ENCODE results near the gene CTNNA2. TPM values are rescaled to one million over a fixed set of nuclear protein-coding genes. Genes with fewer than 3 reads are reported as not detected.
A peak's percentile ranks its signal among the peaks of the same experiment; 100 is the strongest.
"Not testable (repeated sequence)": the region's sequence is repeated elsewhere in the genome, so short reads cannot be mapped to it uniquely, and the experiment has no call there.

Gene CTNNA2
- total RNA-seq, 1 donor from 2014 or later: 0.37 TPM

DNA sequence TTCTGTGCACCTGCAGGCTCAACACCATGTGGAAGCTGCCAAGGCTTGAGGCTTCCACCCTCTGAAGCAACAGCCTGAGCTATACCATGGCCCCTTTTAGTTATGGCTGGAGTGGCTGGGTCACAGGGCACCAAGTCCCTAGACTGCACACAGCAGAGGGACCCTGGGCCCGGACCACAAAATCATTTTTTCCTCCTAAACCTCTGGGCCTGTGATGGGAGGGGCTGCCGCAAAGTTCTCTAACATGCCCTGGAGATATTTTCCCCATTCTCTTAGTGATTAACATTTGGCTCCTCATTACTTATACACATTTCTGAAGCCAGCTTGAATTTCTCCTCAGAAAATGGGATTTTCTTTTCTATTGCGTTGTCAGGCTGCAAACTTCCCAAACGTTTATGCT, 691.1 kb downstream of the CTNNA2 start:
- DNase-seq (ENCODE audit: low spot score): not testable (repeated sequence)

DNA sequence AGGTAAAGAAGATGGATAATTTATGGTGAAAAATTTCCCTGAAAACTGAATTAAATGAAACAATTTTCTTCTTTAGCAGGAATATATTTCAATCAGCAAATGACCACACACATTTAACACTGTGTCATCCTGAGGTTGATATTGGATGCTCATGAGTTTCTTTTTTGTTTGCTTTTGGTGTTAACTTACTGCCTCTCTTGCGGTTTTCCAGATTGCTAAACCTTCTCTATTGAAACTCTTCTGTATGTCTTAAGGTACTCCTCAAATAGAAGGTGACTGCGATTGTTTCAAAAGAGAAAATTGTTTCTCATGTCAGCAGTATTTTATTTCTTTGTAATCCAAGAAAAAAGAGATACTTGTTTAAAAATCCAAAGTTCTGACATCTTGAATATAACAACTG, 692.6 kb downstream of the CTNNA2 start:
- no peak for DNase-seq (ENCODE audit: low spot score)

DNA sequence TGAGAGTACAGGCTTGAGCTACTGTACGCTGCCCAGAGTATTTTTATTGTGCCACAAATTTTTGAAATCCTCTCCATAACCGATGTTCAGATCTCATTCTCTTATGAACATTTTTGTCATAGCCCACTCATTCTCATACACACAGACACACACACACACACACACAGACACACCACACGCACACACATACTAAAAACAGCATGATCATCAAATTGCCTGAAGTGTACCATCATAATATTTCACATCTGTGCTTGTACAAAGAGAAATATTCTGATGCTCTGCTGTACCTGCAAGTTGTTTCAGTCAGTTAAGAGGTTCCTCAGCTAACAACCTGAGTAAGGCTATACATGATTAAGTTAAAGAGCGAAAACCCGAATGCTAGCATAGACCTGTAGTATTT, 696.6 kb downstream of the CTNNA2 start:
- no peak for DNase-seq (ENCODE audit: low spot score)

DNA sequence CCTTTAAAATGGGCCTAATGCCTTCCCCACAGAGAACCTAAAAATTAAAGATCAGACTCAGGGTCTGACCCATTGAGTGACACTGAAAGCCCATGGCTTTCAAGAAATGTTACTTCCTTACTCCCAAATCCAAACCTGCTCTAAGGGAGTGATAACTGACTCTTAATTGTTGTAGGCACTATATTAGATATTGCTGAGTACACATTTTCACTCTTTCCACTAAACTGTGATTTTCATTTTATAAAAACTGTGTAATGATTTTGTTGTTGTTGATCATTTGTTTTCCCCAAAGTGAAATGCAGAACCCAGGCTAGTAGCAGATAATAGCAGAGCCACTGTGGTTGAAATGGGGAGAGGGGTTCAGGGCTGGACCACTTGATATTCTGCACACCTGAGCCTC, 704.6 kb downstream of the CTNNA2 start:
- no peak for DNase-seq (ENCODE audit: low spot score)

DNA sequence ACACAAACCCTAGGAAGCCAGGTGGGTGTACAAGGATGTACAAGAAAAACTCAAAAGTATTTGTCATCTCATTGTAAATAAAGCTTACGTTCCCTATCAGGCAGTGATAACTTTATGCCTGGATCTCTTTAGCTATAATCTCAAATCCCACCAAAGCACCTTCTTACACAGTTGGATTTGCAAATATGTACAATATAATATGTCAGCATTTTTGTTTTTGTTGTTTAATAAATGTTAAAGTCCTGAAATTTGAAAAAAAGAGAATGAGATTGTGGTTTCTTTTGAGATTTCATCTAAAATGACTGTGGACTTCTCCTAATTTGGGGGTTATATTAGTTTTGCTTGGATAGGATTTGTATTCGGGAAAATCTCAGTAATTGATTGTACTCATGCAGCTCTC, 709.8 kb downstream of the CTNNA2 start:
- no peak for DNase-seq (ENCODE audit: low spot score)

DNA sequence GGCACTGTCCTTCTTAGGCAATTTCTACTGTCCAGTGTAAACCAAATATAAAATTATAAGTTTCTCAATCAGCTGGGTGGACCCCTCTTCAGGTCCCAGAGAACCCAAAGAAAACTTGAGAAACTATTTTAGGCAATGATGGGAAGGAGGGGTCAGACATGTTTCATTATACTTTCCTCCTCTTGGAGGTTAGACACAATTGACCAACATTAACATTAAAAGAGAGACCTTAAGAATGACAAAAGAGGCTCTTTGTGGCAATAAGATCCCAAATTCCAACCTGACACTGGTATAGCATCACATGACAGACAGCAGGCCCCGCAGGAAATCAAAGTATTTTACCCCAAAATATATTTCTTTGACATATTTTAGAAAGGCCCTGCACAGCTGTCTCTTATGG, 718.6 kb downstream of the CTNNA2 start:
- DNase-seq (ENCODE audit: low spot score): no peak

DNA sequence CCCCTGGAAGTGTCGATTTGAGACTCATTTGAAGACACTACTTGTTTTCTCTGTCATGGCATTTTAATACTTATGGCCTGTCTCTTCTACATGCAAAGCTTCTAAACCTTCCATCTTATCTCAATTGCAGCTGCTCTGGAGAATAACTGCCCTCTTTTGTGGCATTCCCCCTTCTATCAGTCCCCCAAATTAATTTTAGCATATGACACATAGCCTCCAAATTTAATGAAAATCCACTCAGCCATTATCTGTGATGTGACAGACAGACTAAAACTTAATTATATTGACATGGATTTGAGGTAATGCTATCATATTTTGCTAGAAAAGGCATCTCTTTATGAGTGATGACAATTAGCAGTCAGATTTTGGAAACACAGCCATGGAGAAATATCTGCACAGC, 720.5 kb downstream of the CTNNA2 start:
- no peak for DNase-seq (ENCODE audit: low spot score)

DNA sequence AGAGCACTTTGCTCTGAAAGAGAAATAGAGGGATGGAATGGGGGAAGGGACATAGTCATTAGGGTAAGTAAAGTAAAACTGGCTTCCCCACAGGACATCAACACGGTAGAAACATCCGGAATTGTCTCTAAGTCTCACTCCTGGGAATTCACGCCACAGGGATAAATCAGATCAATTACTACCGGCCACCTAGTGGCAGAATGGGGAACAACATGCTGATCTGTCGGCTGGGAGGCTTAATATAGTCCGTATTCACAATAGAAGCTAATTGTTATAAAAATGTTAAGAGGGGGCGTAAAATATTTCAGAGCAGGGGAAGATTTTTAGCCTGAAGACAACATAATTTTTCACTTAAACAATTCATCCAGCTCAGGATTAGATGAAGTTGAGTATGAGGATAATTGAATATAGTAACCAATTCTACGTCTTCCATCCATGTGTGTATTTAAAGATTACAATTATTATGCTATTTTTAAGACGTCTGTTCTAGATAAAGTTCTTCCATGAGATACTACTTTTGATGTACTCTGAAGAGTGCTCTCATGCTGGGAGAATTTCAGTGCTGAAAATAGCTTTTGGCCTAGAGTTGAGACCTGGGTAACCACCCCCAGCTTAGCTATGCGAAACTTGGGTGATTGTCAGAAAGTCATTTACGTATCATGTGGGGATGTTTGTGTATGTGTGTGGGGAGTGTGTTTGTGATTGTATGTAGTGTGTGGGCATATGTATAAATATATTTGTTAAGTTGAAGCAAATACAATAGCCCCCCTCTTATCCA, 726.0 kb downstream of the CTNNA2 start:
- peak; percentile 11 for DNase-seq (ENCODE audit: low spot score)

DNA sequence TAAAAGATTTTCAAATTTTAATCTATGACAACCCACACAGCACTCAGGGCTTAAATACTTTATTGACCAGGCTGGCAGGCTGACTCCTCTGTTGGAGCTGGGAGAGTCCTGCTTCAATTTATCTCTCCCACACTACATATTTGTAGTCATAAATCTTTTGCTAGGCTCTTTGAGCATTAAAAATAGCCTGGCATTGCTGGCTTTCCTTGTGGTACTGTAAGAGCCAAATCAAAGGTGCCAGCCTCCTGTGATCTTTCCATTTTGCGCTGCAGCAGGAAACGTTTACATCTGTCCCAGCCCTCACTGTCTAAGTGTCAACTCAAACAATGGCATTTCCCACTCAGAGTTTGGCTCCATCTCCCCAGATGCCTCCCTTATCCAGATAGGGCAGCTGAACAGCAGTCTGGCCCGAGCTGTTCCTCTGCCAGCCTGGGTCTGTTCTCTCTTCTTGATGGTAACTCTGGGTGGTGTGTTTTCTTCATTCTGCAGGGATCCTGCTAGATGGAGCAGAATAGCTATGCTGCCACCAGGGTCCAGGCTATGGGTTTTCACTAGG, 729.6 kb downstream of the CTNNA2 start:
- no peak for DNase-seq (ENCODE audit: low spot score)

DNA sequence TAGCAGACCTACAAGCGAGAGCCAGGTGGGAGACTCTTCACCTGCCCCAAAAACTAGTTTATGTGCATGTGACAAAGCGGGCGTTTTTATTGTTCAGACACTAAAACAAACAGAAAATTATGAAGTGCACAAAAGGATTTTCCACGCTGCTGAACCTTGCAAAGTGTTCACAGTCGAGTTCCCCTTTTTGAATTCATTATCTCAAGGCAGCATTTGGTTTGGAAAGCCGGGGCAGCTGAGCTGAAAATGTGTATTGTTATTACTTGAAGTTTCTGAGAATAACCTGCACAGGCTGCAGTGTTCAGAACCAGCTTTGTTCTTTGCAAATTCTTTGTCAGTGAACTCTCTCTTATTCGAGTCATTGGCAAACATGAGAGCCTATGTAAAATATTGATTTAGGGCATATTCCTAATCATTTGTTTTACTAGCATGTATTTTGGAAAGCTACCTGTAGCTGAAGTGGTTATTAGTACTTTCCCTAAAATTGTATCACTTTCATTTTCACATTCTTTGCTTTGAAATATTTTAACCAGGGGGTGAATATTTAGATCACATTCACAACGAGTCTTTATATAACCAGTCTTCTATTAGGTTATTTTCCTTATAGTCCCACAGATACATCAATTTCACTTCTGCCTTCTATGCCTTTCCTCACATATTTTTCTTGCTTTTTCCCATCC, 732.2 kb downstream of the CTNNA2 start:
- DNase-seq (ENCODE audit: low spot score): no peak

DNA sequence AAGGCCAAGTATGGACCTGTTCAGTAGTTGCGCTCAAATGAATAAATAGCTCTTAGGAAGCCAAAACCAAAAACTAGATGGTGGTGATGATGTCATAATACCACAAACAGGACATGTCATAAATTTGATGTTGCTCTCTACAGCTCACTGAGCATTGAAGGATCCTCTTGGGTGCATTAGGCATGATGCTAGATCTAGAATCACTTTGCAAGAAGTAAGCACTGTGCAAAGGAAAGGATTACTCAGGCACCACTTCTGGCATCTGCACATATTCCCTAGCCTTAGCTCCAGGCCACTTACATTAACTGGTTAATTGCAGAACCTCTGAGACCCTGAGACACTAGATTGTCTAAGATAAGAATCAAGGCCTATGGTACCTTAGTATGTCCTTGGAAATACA, 733.7 kb downstream of the CTNNA2 start:
- DNase-seq (ENCODE audit: low spot score): no peak

DNA sequence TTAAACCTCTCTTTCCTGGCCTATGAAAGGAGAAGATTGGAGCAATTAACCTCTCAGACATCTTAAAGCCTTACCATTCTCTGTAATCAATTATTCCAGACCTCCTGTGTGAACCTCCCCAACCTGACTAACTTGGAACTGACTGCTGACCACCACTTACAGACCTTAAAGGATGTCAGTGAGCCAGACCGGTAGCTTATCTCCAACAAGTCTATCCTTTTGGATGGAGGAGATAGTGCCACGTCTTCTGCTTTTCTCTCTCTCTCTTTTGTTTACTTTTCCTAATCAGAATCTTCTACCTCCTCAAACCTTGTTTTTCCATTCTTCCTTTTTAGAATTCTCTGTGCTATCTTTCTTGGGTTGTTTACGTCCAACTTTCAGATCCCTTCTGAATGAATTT, 734.5 kb downstream of the CTNNA2 start:
- DNase-seq (ENCODE audit: low spot score): no peak

DNA sequence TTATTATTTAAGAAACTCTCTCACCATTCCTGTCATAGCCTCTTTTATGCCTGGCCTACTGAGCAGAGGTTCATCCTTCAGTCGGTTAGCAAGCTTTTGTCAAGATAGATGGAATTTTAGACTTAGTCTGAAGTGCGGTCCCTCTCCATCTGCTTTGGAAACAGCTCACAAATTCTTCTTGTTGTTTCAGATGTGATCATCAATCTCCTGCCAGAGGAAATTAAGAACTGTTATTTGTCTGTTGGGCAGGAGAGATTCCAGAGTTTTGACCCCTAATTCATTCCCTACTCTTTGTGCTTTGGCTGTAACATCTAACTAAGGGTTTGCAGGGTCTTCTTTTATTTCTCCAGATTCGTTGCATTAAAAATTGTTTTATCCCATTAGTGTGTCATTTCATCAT, 735.3 kb downstream of the CTNNA2 start:
- no peak for DNase-seq (ENCODE audit: low spot score)

DNA sequence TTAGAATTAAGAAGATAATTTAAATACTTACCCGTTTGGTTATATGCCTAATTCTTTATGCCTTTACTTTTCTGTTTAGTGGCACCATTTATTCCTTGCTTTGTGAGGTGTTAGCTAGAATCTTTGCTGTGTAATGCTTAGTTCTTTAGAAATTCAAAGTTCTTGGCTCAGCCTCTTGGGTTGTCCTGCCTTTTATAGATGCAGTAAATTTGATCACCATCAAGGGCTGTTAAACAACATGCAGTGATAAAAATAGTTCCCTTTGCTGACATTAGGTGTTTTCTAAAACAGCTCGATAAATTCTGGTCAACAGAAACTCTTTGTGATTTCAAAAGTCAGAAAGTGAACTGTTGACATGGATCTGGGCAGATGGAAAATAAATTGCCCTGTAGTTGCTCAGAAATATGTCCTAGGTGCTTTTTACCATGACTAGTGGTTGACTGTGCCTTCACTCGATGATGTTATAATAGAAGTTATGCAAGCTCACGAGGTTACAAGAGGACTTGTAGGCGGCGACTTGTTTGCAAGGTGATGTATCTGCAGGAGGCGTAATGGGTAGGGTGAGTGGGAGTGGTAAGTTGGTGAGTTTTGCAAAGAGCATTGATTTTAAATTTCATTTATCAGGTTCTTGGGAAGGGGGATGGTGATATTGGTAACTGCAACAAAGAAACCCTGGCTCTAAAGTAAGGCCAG, 739.6 kb downstream of the CTNNA2 start:
- DNase-seq (ENCODE audit: low spot score): no peak

DNA sequence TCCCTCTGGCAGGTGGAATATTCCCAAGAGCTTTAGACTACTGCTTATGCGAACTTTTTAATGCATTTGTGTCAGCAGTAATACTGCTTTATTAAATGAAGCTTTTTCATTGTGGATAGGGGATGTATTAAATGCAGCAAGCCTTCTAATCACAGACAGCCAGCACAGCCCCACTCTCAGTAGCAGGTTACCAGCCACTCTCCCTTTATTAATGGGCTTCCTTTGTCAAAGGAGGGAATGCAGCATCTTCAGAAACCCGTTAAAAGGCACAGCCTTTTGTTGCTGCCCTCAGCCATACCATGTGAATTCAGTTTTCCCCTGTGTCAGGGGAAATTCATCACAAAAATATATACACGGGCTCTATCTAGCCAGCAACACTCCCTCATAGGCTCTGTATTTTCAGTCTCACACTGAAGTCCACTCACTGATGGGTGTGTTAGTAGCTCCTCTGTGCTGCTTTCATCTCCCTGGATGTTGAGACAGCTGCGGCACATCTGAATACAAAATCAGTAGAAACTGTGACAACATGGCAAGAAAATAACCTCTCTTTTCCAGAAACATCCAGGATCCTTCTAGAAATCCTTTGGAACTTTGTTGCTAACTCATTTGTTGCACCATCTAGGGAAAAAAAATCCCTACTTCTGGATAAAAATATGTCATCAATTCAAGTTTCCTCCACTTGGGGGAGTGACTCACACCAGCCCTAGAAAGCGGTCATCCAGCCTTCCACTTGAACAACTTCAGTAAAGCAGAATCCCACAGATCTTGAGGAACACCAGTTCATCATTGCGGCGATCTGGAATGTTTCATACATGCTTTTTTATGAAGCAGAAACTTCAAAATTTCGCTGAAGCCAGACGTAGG, 743.3 kb downstream of the CTNNA2 start:
- DNase-seq (ENCODE audit: low spot score): no peak

DNA sequence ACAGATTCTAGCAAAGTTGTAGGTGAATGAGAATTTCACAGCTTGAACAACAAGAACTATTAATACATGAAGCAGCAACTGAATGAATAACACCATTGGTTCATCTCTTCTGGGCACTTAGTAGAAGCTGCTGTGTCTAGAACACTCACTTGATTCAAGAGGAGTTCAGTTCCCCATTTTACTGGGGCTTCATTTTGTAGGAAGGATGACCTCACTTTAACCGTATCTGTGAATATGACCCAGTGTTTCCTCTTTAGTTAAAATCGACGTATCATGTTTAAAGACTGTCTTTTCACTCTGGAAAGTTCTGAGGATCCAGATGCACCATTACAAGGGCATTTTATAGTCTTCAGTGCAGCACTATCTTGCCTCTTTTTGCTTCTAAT, 743.9 kb downstream of the CTNNA2 start:
- DNase-seq (ENCODE audit: low spot score): no peak

DNA sequence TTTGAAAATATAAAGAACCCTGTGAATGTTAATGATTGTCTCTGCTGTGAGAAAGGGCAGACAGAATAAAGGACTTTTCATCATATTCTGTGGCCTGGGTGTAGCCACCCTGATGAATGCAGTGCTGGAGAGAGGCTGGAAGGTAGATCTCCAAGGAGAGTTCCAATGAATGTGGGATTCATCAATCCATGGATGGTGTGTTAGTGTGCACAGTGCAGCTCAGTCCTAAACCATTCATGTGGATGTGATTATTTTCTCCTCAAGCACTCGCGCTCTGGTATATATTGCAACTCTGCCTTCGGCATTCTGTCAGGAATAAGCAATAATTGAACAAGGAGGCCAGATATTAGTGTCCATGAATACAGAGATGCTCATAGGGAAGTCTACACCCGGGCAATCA, 744.6 kb downstream of the CTNNA2 start:
- DNase-seq (ENCODE audit: low spot score): no peak

DNA sequence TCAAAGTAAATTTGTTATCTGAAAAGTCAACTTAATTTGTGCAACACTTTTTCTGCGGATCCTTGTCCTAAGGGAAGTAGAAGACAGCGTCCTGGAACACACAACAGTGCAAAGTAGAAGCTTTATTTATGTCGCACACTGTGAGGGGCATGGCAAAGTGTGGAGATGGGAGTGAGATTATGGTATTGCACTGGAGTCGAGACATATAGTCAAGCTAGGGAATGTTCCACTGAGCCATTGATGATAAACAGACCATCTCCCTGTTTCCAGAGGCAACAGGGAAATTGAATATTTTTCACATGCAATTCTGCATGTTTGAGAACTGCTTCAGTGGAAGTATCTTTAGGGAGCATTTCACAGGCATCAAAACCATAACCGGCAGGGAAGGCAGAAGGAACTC, 745.5 kb downstream of the CTNNA2 start:
- no peak for DNase-seq (ENCODE audit: low spot score)

DNA sequence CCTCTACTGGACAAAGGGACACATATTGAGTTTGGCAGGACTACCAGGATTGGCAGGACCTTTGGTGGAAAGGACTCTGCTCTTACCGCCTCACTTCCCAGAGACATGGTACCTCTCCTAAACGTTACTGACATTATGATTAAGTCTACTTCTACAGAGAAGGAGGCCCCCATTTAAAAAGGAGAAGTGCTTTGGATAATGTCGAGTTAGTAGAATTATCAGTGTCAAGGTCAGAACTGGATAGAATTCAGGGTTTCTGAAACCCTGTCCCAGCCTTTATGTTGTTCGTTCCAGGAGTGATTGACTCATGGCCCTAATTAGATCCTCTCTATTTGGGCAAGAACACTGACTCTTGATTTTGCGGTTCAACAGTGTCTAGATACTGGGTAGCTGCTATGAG, 745.9 kb downstream of the CTNNA2 start:
- DNase-seq (ENCODE audit: low spot score): no peak

DNA sequence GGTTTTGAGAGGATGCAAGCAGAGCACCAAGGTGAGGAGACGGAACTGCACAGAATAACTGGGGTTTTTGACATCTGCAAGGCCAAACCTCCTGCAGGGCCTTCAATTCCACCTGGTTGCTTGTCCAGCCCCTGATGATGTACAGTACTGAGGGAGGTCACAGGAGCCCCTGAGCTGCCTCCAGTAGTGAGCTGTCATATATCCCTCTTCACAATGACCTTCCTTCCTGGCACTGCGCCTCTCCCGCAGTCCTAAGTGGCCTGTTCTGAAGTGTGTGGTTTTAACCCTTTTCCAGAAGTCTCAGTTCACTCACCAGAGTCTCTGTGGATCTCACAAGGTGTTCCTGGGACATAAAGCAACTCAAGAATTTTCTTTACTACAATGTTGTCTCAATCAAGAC, 746.4 kb downstream of the CTNNA2 start:
- DNase-seq (ENCODE audit: low spot score): no peak

DNA sequence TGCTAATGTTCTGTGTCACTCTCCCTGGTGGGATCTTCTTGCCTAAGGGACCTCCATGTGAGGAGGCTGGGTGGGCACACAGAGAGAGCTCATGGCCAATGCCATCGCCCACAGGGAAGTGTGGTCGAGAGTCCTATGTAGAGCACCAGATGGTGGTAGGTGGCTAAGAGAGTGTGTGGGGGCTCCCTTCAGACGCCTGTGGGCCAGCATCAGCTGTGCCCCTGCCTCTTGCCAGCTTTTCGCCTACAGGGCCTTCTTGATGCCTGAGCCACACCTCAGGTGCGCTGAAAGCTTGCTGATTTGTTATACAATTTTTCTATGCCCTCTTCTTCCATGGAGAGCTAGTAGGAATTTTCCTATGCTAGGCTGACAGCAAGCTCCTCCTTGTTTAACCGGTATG, 753.4 kb downstream of the CTNNA2 start:
- no peak for DNase-seq (ENCODE audit: low spot score)

DNA sequence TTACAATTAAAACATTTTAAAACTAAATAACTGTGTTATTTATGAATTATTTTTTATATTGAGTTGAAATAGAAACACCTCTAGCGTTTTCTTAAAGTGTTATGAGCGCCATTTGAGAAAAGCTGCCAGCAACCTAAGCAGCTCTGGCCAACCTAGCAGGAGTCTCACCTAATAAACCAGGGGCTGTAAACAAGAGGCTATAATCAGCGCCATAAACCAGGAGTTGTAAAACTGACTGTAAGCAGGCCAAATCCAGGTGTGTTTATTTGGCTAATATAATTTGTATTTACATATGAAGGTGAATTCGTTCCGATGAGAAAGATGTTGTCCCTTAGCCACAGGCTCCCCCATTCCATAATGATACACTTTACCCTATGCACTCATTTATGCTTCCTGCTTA, 757.0 kb downstream of the CTNNA2 start:
- DNase-seq (ENCODE audit: low spot score): no peak

All from mucosa of gallbladder (tissue), 1 donor.